BLaER1 treated with 17β-estradiol and CSF1 and Interleukin-3, amounts not matched to agents 10 nM and 100 nM (cell line): ENCODE results near the gene CCL17.

Experiments
- H3K27ac ChIP-seq, 11 experiments: shearing (Covaris generic); formaldehyde crosslinking; 2 replicates each; pipeline ENCODE4 v1.8.1; 2022
- H3K27me3 ChIP-seq, 11 experiments: shearing (Covaris generic); formaldehyde crosslinking; 2 replicates each; pipeline ENCODE4 v1.8.1; 2022
- H3K36me3 ChIP-seq, 11 experiments: shearing (Covaris generic); formaldehyde crosslinking; 2 replicates each; pipeline ENCODE4 v1.8.1; 2022
- H3K4me1 ChIP-seq, 10 experiments: shearing (Covaris generic); formaldehyde crosslinking; 2 replicates each; pipeline ENCODE4 v1.8.1; 2022
- H3K4me2 ChIP-seq, 11 experiments: shearing (Covaris generic); formaldehyde crosslinking; 2 replicates each; pipeline ENCODE4 v1.8.1; 2022
- H3K4me3 ChIP-seq, 10 experiments: shearing (Covaris generic); formaldehyde crosslinking; 2 replicates each; pipeline ENCODE4 v1.8.1; 2022
- H3K9ac ChIP-seq, 11 experiments: shearing (Covaris generic); formaldehyde crosslinking; 2 replicates each; pipeline ENCODE4 v1.8.1; 2022
- H3K9me3 ChIP-seq, 11 experiments: shearing (Covaris generic); formaldehyde crosslinking; replicated peaks in 1 of 11; 2 replicates each; pipeline ENCODE4 v1.8.1; 2022
- H4K20me1 ChIP-seq, 11 experiments: shearing (Covaris generic); formaldehyde crosslinking; 2 replicates each; pipeline ENCODE4 v1.8.1; 2022
- Cebpa-rat ChIP-seq, 11 experiments: shearing (Covaris generic); IDR thresholded peaks; 2 replicates each; pipeline ENCODE4 v1.8.1; 2022

Gene CCL17

GRCh38 chr16:57406881-57407280, 2.3 kb downstream of the CCL17 start:
- no peaks in the 10 kb centered on the region for H4K20me1 ChIP-seq
- TF ChIP-seq Cebpa-rat (IDR thresholded peaks at IDR 0.05) = no peak
- no peaks in the 10 kb centered on the region for H3K9me3 ChIP-seq
- peak overlapping the region; percentile 31 to 81 (median 57) for H3K4me2 ChIP-seq
- peaks cover 36 to 71% (median 47%) of the 10 kb centered on the region in 10 experiments for H3K4me1 ChIP-seq
- H3K27me3 ChIP-seq = no peaks in the 10 kb centered on the region
- H3K36me3 ChIP-seq = no peaks in the 10 kb centered on the region
- no peak overlapping the region for H3K9ac ChIP-seq
- peak overlapping the region in 1 of 11 experiments; percentile 32; a peak in 2 of 22 replicates for H3K27ac ChIP-seq
- H3K4me3 ChIP-seq = no peak overlapping the region

- no peaks in the 10 kb centered on the region for H3K36me3 ChIP-seq
- no peaks in the 10 kb centered on the region for H3K27me3 ChIP-seq
- TF ChIP-seq Cebpa-rat (IDR thresholded peaks at IDR 0.05) = no peak
- peak overlapping the region; percentile 31 to 81 (median 57); a peak in 17 of 22 replicates for H3K4me2 ChIP-seq
- no peak overlapping the region for H3K9ac ChIP-seq
- H4K20me1 ChIP-seq = no peaks in the 10 kb centered on the region
- H3K4me1 ChIP-seq = peaks cover 36 to 77% (median 51%) of the 10 kb centered on the region in 10 experiments
- no peaks in the 10 kb centered on the region for H3K9me3 ChIP-seq
- no peak overlapping the region for H3K27ac ChIP-seq
- H3K4me3 ChIP-seq = no peak overlapping the region
Measured at GRCh38 chr16:57407521-57408353, 3.2 kb downstream of the CCL17 start.

DNA sequence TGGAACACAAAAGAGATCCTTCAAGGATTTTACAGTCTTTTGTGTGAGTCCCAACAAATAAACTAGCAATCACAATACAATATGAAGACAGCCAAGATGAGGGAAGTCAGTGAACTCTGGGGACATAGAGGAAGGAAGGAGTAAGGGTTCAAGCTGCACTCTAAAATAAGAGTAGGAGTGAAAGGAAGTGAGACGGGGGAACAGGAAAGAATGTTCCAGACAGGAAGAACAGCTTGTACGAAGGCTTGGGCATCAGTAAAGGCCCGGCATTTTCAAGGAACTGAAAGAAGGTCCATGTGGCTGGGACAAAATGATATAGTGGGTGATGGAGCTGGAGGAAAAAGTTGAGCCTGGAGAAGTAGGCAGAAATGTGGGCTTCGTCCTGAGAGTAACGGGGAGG, 4.5 kb downstream of the CCL17 start:
- TF ChIP-seq Cebpa-rat (IDR thresholded peaks at IDR 0.05) = no peak

DNA sequence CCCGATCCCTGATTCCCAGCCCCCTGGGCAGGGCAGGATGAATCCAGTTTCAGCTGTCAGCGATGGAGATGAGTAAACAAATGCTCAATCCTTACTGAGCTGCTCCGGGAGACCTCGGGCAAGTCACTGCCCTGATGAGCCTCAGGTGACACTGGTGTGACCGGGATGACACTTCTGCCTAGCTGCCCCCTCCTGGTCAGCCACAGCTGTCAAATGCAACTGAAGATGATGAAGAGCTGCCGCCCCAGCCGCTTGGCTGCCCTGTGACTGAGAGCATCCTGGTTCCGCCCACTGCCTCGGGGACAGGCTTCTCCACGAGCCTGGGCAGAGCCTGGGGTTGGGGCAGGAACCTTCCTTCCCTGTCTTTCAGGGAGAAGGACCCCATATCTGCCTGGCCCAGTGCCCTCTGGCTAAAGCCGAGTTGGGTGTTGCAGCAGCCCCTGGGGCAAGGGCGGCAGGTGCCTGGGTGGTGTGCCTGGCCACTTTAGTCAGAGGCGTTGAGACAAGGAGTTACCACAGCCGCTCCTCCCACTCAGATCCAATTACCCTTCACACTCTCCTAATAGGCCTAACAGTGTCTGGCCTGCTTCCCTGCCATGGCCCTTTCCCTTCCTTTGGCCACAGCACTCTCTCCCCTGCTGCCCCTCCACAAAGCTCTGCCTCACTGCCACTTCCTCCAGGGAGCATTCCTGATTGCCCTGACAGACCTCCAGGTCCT, 5.5 kb downstream of the CCL17 start:
- no peak overlapping the region for H3K4me3 ChIP-seq
- H3K4me2 ChIP-seq = peak overlapping the region in 10 of 11 experiments; percentile 62 to 81 (median 67); a peak in 20 of 22 replicates
- H3K36me3 ChIP-seq = no peaks in the 10 kb centered on the region
- no peak for TF ChIP-seq Cebpa-rat (IDR thresholded peaks at IDR 0.05)
- H4K20me1 ChIP-seq = no peaks in the 10 kb centered on the region; a peak in 1 of 22 replicates
- H3K27ac ChIP-seq = peak overlapping the region in 1 of 11 experiments; percentile 42; a peak in 2 of 22 replicates
- H3K9ac ChIP-seq = no peak overlapping the region
- H3K4me1 ChIP-seq = peaks cover 47 to 86% (median 66%) of the 10 kb centered on the region in 10 experiments
- no peaks in the 10 kb centered on the region for H3K27me3 ChIP-seq
- H3K9me3 ChIP-seq = no peaks in the 10 kb centered on the region

More for the DNA sequence above, 4.5 kb downstream of the CCL17 start:
- Histone ChIP-seq H3K4me3 (no peak overlapping the region), H4K20me1 (no peaks in the 10 kb centered on the region; a peak in 1 of 22 replicates), H3K9ac (no peak overlapping the region), H3K4me2 (peak overlapping the region; percentile 32 to 81 (median 66); a peak in 20 of 22 replicates), H3K4me1 (peaks cover 47 to 88% (median 65%) of the 10 kb centered on the region in 10 experiments), H3K9me3 (no peaks in the 10 kb centered on the region), H3K27me3 (no peaks in the 10 kb centered on the region), H3K27ac (peak overlapping the region in 2 of 11 experiments; percentile 40 to 42; a peak in 5 of 22 replicates), H3K36me3 (no peaks in the 10 kb centered on the region)

DNA sequence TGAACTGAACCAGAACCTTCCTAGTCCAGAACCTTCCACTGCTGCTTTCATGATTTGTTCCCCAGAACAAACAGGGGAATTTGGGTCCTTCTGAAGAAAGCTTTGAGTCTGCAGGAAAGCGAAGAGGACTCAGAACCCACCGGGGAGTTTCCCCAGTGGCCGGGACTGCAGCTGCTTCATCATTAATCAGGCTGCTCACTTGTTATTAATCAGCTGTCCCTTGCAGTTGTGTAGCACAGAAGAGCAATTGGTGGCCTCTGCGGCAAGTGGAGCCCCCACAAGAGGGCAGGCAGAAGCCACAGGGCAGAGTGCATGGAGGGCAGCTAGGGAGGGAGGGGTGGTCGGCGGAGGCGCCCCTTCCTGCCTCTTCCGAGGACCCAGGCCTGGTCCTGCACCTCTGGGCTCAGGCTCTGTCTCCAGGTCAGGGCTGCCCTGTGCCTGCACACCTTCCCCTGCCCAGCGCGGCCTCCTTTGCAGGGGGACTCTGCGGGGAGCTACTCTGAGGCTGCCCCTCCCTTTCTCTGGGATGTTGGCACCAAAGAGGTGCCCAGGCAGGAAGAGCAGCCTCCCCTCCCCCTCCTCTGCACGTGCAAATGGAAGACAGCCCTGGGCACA, 6.9 kb downstream of the CCL17 start:
- no peaks in the 10 kb centered on the region for H3K27me3 ChIP-seq
- no peaks in the 10 kb centered on the region; a peak in 1 of 22 replicates for H4K20me1 ChIP-seq
- H3K27ac ChIP-seq = no peak overlapping the region
- no peaks in the 10 kb centered on the region for H3K9me3 ChIP-seq
- H3K9ac ChIP-seq = no peak overlapping the region
- H3K36me3 ChIP-seq = no peaks in the 10 kb centered on the region
- H3K4me1 ChIP-seq = peaks cover 43 to 90% (median 72%) of the 10 kb centered on the region in 10 experiments
- H3K4me3 ChIP-seq = no peak overlapping the region
- TF ChIP-seq Cebpa-rat (IDR thresholded peaks at IDR 0.05) = no peak
- peak overlapping the region in 9 of 11 experiments; percentile 11 to 81 (median 71); a peak in 17 of 22 replicates for H3K4me2 ChIP-seq

GRCh38 chr16:57412584-57412983, 8.0 kb downstream of the CCL17 start:
- peak overlapping the region in 5 of 11 experiments; percentile 19 to 52 (median 46); a peak in 5 of 22 replicates for H3K27ac ChIP-seq
- H3K4me1 ChIP-seq = peaks cover 43 to 90% (median 73%) of the 10 kb centered on the region in 10 experiments
- no peaks in the 10 kb centered on the region; a peak in 1 of 22 replicates for H4K20me1 ChIP-seq
- peak overlapping the region in 2 of 11 experiments; percentile 4 to 33; a peak in 1 of 22 replicates for H3K9ac ChIP-seq
- H3K4me2 ChIP-seq = peak overlapping the region in 10 of 11 experiments; percentile 26 to 81 (median 72); a peak in 19 of 22 replicates
- no peaks in the 10 kb centered on the region for H3K36me3 ChIP-seq
- TF ChIP-seq Cebpa-rat (IDR thresholded peaks at IDR 0.05) = no peak
- no peaks in the 10 kb centered on the region for H3K9me3 ChIP-seq
- H3K27me3 ChIP-seq = no peaks in the 10 kb centered on the region
- no peak overlapping the region for H3K4me3 ChIP-seq

GRCh38 chr16:57413301-57413730, 8.7 kb downstream of the CCL17 start:
- no peak for TF ChIP-seq Cebpa-rat (IDR thresholded peaks at IDR 0.05)
- Histone ChIP-seq H3K36me3 (no peaks in the 10 kb centered on the region), H3K4me3 (no peak overlapping the region)

GRCh38 chr16:57413733-57414132, 9.2 kb downstream of the CCL17 start:
- no peaks in the 10 kb centered on the region for H3K9me3 ChIP-seq
- H3K9ac ChIP-seq = peak overlapping the region in 1 of 11 experiments; percentile 41; a peak in 1 of 22 replicates
- H3K36me3 ChIP-seq = no peaks in the 10 kb centered on the region
- H3K4me2 ChIP-seq = peak overlapping the region; percentile 26 to 81 (median 71); a peak in 21 of 22 replicates
- no peaks in the 10 kb centered on the region; a peak in 1 of 22 replicates for H4K20me1 ChIP-seq
- H3K27me3 ChIP-seq = no peaks in the 10 kb centered on the region
- TF ChIP-seq Cebpa-rat (IDR thresholded peaks at IDR 0.05) = no peak
- H3K27ac ChIP-seq = peak overlapping the region in 5 of 11 experiments; percentile 8 to 46 (median 21); a peak in 7 of 22 replicates
- no peak overlapping the region for H3K4me3 ChIP-seq
- peaks cover 42 to 95% (median 80%) of the 10 kb centered on the region in 10 experiments for H3K4me1 ChIP-seq

More at GRCh38 chr16:57413301-57413730, 8.7 kb downstream of the CCL17 start:
- H3K9me3 ChIP-seq = no peaks in the 10 kb centered on the region
- H3K4me1 ChIP-seq = peaks cover 43 to 95% (median 77%) of the 10 kb centered on the region in 10 experiments
- H4K20me1 ChIP-seq = no peaks in the 10 kb centered on the region; a peak in 1 of 22 replicates
- peak overlapping the region in 2 of 11 experiments; percentile 33 to 41; a peak in 2 of 22 replicates for H3K9ac ChIP-seq
- peak overlapping the region; percentile 26 to 81 (median 71); a peak in 21 of 22 replicates for H3K4me2 ChIP-seq
- peak overlapping the region in 7 of 11 experiments; percentile 19 to 56 (median 46); a peak in 12 of 22 replicates for H3K27ac ChIP-seq
- H3K27me3 ChIP-seq = no peaks in the 10 kb centered on the region
